GM12874 (cell line): Measurements from ENCODE around the gene AGRN.

Experiments used
- TF ChIP-seq, protein P1 (sequence below): IDR thresholded peaks from 2 replicates; pipeline ENCODE4 v1.5.1; 2011; ENCODE audit warnings: low read depth, mild to moderate bottlenecking, control low read depth, low read length, moderate library complexity; ENCODE audit not compliant: insufficient read depth

AGRN gene

DNA sequence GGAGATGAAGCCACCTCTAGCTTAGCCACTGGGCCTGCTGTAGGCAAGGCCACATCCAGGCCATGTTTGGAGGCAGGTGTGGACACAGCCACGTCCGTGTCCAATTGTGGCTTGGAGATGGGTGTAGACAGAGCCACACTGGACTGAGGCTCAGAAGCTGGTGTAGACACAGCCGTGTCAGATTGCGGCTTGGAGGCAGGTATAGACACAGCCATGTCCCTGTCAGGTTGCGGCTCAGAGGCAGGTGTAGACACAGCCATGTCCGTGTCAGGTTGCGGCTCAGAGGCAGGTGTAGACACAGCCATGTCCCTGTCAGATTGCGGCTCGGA lies 40.2 kb upstream of the AGRN start:
- TF ChIP-seq, protein P1, sequence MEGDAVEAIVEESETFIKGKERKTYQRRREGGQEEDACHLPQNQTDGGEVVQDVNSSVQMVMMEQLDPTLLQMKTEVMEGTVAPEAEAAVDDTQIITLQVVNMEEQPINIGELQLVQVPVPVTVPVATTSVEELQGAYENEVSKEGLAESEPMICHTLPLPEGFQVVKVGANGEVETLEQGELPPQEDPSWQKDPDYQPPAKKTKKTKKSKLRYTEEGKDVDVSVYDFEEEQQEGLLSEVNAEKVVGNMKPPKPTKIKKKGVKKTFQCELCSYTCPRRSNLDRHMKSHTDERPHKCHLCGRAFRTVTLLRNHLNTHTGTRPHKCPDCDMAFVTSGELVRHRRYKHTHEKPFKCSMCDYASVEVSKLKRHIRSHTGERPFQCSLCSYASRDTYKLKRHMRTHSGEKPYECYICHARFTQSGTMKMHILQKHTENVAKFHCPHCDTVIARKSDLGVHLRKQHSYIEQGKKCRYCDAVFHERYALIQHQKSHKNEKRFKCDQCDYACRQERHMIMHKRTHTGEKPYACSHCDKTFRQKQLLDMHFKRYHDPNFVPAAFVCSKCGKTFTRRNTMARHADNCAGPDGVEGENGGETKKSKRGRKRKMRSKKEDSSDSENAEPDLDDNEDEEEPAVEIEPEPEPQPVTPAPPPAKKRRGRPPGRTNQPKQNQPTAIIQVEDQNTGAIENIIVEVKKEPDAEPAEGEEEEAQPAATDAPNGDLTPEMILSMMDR = no peak

DNA sequence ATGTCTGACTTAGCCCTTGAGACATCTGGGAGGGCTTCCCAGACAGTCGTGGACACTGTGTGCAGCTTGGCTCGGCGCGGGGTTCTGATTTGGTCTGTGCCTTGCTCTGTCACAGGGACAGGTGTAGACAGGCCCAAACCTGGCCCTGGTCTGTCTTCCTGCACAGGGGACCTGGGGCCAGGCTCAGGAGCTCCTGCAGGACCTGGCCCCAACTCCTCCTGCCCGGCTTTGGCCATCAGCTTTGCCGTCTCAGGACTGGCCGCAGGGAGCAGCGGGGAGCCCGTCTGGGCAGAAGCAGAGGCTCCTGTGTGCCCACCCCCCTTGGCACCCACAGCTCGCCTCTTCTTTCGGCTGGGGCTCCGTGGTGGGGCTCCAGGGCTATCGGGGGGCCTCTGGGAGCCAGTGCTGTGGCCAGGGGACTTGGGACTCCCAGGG lies 39.8 kb upstream of the AGRN start:
- TF ChIP-seq, protein P1 = no peak

DNA sequence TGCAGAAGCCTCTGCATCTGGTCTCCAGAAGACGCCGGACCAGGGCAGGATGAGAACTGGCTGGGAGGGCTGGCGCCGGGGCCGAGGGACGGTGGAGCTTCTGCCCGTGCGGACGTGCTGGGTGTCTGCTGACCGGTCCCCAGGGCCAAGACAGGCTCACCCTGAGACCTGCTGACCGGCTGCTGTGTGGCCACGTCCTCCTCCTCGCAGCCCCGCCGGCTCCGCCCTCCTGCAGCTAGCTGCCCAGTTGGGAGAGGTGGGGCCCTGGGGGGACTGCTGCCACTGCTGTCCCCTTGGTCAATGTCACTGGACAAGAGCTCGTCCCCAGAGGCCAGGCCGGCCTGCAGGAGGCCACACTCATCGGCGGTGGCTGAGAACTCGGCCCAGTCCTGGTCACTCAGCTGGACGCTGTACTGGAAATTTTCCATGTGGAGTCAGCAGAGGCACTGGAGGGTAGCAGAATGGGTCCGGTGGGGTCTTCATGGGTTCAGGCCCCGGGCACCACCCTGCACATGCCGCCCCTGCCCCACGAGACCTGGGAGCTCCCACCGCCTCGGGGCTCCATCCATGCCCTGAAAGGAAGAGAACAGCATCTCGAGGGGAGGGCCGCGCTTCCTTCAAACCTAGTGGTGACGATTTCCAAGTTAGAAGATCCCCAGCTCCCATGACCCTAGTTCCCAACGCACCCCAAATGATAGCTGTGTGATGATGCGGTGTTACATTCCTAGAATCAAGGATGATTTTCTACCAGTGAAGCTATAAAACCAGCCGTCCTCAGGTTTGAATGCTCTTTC lies 39.1 kb upstream of the AGRN start:
- TF ChIP-seq, protein P1 = no peak

DNA sequence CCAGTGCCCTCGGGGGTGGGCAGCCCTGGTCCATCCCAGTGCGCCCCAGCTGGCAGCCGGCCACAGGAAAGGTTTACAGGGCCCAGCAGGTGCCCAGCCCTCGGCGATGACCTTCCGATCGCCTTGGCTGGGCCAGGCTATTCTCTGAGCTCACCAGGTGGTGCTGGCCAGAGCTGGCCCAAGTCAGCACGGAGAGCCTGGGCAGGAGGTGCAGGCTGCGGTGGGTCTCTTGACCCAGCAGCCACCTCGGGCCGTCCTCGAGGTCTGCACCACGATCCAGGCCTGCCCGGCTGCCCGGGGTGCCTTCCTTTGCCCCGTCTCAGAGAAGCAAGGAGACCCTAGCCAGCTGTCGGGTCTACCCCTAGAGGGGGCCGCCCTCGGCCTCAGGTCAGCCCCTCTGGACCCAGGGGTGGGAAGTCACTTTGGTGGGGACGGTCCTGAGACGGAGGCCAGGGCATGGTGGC lies 38.4 kb upstream of the AGRN start:
- TF ChIP-seq, protein P1 = no peak

DNA sequence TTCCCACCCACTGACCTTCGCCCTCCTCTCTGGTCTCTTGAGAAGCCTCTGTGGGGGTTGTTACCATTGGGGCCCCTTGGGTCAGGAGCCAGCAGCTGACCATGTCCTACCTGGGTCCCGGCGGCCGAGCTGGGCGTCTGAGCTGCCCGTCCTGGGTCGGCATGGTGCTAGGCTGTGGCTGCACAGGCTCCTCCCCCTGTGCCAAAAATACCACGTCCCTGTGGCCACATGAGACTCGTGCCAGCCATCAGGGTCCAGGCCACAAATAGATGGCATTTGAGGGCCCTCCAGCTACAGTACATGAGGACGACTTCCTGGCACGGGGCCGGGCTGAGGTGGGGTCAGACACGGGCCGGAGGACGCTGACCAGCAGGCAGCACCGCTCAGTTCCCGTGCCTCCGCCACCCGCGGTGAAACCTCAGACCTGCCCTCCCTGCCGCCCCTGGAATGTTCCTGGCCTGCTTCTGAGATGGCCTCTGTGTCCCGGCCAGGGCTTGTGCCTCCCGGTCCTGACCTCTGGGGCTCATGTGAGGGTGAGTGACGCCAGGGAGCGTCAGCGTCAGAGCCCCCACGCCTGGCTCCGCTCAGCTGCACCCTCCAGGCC lies 37.9 kb upstream of the AGRN start, which contains the start of gene PERM1:
PERM1 (minus strand) TSS at position 139 of the 604 bp plus-strand sequence. CDS start 1,064 bp downstream, outside the sequence.
- TF ChIP-seq, protein P1 = no peak

DNA sequence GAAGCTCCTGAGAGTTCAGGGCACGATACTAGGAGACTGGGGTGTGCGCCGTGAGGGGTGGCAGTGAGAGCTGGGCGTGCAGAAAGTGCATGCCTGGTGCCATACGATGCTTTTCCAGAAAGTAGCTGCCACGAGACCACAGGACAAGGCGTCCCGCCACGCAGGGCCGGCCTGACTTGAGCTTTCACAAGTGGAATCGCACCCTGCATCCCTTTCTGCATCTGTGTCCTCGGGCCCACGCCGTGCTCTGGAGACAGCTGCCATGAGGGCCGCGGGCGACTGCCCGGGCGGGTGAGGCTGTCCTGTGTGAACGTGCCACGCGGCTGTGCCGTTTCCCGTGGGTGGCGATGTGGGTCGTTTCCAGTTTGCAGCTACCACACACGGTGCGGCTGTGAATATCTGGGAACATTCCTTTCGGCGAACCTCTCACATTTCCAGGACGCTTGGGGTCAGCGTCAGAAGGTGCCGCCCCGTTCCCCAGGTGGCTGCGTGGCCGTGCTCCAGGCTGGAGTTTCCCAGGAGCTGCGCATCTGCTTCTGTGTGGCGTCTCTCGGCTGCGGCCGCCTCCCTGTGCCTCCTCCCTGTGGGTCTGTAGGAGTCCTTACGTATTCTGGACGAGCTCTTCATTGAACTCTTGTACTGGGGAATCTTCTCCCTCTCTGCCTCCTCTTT lies 37.0 kb upstream of the AGRN start:
- TF ChIP-seq, protein P1 = no peak

DNA sequence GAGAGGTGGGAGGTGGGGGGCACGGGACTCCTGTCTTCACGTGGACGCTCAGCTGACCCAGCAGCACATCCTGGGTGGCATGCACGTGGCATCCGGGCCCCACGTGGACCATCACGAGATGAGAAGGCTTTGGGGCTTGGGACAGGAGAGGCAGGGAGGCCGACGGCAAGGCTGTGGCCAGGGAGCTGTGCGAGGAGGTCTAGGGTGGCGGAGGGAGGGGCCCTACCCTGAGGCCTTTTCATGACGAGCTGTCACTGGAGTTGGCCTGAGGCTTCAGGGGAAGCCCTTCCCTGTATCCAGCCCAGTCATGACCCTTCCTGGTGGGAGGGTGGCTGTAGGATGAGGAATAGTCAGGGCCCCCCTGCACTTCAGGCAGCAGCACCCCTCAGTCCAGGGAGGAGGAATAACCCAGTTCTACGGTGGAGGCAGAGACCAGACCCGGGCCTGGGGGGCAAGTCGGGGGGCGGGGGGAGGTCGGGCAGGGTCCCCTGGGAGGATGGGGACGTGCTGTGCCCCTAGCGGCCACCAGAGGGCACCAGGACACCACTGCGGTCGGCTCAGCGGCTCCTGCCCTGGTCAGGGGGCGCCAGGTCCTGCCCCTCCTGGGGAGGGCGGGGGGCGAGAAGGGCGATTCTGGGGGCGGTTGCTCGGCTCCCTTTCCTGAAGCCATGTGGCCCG lies 36.0 kb upstream of the AGRN start:
- TF ChIP-seq, protein P1 = peak; percentile 95
